H7 (cell line): ENCODE measurements around the gene GON7. TPM values are rescaled to one million over a fixed set of nuclear protein-coding genes. Genes with fewer than 3 reads are reported as not detected.

Source experiments
- DNase-seq: peaks from one replicate; pipeline ENCODE4 v3.0.0; 2012
- H3K27me3 ChIP-seq: 2 replicates; pipeline ENCODE4 v1.6.0; 2011; ENCODE audit warnings: mild to moderate bottlenecking, low read length; ENCODE audit not compliant: control insufficient read depth, insufficient read depth
- H3K36me3 ChIP-seq: replicated peaks from 2 replicates; pipeline ENCODE4 v1.5.1; 2011; ENCODE audit warnings: low read length; ENCODE audit not compliant: control insufficient read depth, insufficient read depth
- H3K4me3 ChIP-seq: 2 replicates; pipeline ENCODE4 v1.5.1; 2011; ENCODE audit warnings: low read depth, mild to moderate bottlenecking, control low read depth, low read length, moderate library complexity; ENCODE audit not compliant: insufficient read depth
- total RNA-seq: library from RNA; depleted of rRNA; stranded (reverse); fragments of >200 nt; shearing (Covaris generic); gene quantifications from 2 replicates; pipeline ENCODE4 v1.2.3, GENCODE V29; 2014

Gene GON7
- total RNA-seq, 1 experiment from 2014 or later = 8.7 TPM

DNA sequence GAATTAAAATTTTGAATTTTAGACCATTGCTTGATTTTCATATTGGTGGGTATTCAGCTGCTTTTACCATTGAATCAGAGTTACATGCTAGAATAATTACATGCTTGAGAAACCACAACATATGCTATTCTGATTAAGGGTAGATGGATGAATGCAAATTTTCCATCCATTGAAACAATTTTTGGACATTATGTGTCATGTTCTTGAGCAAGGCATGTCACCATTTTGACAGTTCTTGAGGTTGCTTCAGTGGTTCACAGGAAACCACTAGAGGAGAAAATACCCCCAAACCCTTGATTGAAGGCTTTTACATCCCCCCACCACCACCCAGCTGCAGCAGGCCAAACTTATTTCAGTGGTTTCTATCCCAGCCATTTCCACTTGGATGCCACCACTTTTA is 13.6 kb upstream of the GON7 start:
- Histone ChIP-seq H3K4me3 (no peak overlapping the region), H3K36me3 (peaks cover 6% of the 10 kb centered on the region), H3K27me3 (no peaks in the 10 kb centered on the region)
- DNase-seq = no peak

DNA sequence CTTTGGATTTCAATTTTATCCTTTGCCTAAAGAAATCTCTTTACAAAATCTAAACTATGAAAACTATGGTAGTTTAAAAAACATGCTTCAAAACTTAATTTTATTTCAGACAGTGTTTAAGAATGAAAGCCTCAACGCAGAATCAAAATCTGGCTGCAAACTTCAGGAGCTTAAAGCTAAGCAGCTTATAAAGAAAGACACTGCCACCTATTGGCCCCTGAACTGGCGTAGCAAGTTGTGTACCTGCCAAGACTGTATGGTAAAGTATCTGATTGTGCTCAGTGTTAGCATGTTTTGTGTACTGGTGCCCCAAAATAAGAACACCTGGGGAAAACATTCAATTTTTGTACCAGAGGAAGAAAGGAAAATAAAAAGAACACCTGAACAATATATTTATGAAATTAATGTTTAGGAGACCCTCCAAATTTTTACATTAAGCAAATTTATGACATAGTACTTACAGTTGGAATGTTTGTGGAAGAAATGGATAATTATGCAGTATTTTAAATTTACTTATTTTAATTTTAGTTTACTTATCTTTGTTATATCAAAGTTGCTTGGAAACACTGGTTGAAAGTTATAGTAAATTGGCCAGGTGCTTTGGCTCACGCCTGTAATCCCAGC is 12.3 kb upstream of the GON7 start:
- H3K36me3 ChIP-seq = peaks cover 8% of the 10 kb centered on the region
- no peak overlapping the region for H3K4me3 ChIP-seq
- H3K27me3 ChIP-seq = no peaks in the 10 kb centered on the region
- DNase-seq = peak; percentile 64

DNA sequence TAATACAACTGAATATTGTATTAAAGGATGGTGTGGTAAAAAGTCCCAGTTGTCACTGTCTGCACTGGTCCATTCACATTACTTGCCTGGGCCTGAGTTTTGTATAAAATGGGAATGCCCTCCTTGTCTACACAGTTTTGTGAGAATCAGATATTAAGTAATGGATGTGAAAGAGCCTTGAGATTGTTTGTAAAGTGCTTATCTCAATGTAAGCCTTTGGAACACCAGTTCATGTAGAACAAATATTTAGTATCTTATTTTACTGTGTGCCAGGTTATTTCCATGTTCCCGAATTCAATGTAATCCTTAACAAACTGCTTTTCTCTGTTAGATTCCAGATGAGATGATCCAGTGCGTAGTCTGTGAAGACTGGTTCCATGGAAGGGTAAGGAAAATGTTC is 7.7 kb upstream of the GON7 start:
- no peaks in the 10 kb centered on the region for H3K27me3 ChIP-seq
- peaks cover 1% of the 10 kb centered on the region for H3K36me3 ChIP-seq
- H3K4me3 ChIP-seq = no peak overlapping the region
- DNase-seq = no peak

DNA sequence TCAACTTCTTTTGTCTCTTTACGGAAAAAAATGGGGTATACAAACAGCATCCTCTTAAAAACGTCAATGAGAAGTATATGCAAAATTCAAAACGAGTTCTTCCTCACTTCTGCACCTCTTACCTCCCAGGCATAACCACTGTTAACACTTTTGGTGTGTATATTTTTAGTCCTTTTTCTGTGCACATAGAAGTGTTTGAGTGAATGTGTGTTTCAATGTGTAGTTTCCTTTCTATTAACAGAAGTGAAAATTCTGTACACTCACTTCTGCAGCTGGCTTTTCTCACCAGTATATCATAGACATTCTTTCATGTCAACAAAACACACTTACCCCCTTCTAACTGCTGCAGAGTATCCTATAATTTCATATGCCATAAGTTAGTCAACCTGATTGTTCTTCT is 5.6 kb upstream of the GON7 start:
- peaks cover 1% of the 10 kb centered on the region for H3K36me3 ChIP-seq
- no peak overlapping the region for H3K4me3 ChIP-seq
- no peak for DNase-seq
- H3K27me3 ChIP-seq = no peaks in the 10 kb centered on the region

DNA sequence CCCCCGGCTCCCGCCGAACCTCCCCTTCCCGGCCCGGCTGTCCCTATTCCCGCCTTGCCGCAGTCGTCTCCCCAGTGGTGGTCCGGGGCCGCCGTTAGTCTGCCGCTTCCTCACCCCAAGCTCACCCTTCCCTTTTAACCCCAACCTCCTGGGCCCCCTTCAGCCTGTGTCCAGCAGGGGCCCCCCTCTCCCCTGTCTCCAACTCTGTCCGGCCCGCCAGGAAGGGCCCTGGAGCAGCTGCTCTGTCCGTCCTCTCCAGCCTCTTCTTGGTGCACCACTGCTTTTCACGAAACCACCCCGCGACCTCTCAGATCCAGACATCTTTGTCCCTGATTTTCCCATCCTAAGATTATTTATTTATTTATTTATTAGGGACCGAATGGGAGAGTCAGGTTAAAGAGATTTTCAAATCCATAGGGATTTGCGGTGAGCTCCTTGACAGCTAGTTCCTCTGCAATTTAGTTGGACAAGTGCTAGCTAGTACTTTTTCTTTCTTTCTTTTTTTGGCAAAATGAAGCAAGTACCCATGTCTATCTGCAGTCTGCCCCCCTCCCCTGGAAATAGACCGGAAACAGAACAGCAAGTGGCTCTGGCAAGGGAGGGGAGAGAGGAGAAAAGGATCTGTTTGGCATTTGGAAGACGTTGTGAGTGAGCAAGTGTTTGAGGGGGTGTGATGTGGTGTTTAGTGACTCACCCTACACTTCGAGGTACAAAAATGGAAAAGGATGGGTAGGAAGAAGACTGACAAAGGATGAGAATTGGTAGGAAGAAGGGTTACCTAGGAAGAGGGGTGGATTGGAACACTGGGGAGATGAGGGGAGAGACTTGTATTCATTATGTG is 823 bp upstream of the GON7 start:
- Histone ChIP-seq H3K27me3 (no peaks in the 10 kb centered on the region), H3K4me3 (peak overlapping the region; percentile 91), H3K36me3 (no peaks in the 10 kb centered on the region; the same call in none of the 2 replicates)
- DNase-seq = peak; percentile 79

DNA sequence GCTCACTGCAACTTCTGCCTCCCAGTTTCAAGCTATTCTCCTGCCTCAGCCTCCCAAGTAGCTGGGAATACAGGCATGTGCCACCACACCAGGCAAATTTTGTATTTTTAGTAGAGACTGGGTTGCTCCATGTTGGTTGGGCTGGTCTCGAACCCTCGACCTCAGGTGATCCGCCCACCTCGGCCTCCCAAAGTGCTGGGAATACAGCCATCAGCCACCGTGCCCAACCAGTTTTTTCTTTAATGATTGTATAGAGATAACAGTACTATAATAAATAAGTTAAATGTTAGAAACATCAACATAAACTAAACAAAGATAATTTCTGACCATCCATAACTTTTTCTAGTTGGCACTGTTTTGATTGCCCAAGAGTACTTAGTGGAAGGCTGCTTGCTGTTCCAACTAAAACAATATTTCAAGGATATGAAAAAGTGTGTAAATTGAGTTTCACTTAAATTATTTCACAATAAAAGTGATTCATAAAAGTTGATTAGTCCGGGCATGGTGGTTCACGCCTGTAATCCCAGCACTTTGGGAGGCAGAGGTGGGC is 5.6 kb downstream of the GON7 start:
- H3K27me3 ChIP-seq = no peaks in the 10 kb centered on the region
- DNase-seq = no peak
- H3K4me3 ChIP-seq = no peak overlapping the region

DNA sequence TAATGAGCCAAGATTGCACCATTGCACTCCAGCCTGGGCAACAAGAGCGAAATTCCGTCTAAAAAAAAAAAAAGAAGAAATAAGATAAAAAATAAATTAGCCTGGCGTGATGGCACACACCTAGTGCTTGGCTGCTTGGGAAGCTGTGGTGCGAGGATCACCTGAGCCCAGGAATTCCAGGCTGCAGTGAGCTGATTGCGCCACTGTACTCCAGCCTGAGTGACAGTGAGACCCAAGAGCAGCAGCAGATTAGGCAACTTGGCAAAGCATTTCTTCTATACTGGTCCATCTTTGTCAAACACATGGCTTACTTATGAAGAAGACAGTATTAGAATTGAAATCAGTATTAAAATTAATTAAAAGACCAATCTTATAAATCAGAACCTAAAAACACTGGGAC is 6.3 kb downstream of the GON7 start:
- no peaks in the 10 kb centered on the region for H3K27me3 ChIP-seq
- H3K36me3 ChIP-seq = no peaks in the 10 kb centered on the region
- no peak for DNase-seq
- H3K4me3 ChIP-seq = no peak overlapping the region

More for the DNA sequence above, 5.6 kb downstream of the GON7 start:
- H3K36me3 ChIP-seq = no peaks in the 10 kb centered on the region

DNA sequence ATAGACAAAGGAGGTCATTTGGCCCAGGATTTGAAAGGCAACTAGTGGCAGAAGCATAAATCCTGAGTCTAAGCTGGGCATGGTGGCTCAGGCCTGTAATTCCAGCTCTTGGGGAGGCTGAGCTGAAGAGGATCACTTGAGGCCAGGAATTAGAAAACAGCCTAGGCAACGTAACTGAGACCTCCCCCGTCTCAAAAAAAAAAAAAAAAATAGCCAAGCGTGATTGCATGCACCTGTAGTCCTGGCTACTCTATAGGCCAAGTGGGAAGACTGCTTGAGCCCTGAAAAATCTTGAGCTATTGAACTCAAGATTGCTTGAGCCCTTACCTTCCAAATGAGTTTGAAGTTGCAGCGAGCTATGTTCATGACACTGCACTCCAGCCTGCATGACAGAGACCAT is 7.8 kb downstream of the GON7 start:
- no peak for DNase-seq
- H3K4me3 ChIP-seq = no peak overlapping the region
- no peaks in the 10 kb centered on the region for H3K27me3 ChIP-seq
- H3K36me3 ChIP-seq = no peaks in the 10 kb centered on the region

DNA sequence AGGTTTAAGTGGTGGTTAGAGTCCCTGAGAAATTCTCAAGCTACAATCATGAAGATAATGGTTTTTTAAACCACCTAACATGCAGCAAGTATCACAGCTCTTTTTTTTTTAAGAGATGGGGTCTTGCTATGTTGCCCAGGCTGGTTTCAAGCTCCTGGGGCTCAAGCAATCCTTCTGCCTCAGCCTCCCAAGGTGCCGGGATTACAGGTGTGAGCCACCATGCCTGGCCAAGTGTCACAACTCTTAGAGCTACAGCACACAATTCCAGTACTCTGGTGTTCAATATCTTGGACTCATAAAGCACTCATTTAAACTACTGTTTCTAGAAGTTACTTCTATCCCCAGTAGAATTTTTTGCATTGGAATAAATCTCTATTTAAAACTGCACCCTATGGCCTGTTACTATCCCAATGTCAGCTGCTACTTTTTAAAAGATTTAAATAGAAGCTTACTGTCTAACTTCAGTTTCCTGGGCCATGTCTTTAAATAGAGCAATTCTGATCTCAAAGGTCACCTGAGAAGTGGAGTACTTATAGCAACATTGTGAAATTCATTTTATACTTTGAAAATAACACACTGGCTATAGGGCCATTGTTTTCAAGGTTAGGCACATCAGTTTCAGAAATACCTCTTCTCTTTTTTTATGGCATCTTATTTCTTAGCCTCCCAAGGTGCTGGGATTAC is 11.4 kb downstream of the GON7 start:
- no peaks in the 10 kb centered on the region for H3K27me3 ChIP-seq

DNA sequence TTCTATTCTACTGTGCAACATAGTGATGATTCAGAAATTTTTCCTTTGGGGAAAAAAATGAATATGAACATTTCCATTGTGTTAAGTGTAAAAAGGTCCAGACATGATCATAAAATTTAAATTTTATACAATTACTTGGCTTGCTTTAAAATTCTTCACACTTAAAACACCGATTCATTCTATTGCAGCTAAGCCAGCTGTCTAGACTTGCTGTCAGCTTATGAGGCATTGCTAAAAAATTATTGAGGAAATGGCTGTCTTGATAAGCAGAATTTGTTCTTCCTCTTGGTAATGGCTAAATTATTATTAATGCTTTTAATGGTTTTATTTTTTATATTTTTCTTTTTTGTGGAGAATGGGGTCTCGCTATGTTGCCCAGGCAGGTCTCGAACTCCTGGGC is 19.9 kb downstream of the GON7 start:
- peaks cover 3% of the 10 kb centered on the region; the same call in 1 of the 2 replicates for H3K36me3 ChIP-seq
- H3K4me3 ChIP-seq = no peak overlapping the region
- H3K27me3 ChIP-seq = no peaks in the 10 kb centered on the region
- DNase-seq = no peak

More for the DNA sequence above, 11.4 kb downstream of the GON7 start:
- Histone ChIP-seq H3K4me3 (no peak overlapping the region), H3K36me3 (no peaks in the 10 kb centered on the region)
- DNase-seq = no peak

DNA sequence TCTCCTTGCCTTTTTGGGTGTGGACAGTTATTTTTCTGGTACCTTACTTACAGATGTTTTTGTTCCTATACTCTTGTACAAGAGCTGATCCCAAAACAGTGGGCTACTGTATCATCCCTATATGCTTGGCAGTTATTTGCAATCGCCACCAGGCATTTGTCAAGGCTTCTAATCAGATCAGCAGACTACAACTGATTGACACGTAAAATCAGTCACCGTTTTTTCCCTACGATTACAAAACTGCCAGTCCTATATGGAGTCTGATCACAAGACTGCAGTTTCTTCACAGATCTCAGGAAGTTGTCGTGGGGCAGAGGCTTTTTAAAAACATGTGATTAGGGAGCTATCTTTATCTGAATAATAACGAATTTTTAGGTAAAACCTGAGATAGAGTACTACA is 20.4 kb downstream of the GON7 start:
- no peaks in the 10 kb centered on the region for H3K27me3 ChIP-seq
- peaks cover 3% of the 10 kb centered on the region; the same call in 1 of the 2 replicates for H3K36me3 ChIP-seq
- no peak overlapping the region for H3K4me3 ChIP-seq
- DNase-seq = no peak

DNA sequence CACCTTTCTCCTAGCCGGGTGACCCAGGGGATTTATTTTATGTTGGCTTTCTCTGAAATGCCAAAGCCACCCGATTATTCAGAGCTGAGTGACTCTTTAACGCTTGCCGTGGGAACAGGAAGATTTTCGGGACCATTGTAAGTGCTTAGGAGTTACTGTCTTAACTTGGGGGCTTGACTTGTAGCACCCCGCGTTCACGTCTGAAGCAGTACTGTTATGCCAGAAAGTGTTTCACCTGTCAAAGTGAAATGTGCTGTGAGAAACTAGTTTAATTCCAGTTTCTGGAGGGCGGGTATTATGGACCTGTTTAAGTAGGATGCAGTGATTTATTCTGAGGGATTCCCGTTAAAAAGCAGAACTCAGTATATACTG is 21.5 kb downstream of the GON7 start:
- no peak for DNase-seq
- Histone ChIP-seq H3K4me3 (peak overlapping the region; percentile 79), H3K36me3 (peaks cover 3% of the 10 kb centered on the region; the same call in 1 of the 2 replicates), H3K27me3 (no peaks in the 10 kb centered on the region)

DNA sequence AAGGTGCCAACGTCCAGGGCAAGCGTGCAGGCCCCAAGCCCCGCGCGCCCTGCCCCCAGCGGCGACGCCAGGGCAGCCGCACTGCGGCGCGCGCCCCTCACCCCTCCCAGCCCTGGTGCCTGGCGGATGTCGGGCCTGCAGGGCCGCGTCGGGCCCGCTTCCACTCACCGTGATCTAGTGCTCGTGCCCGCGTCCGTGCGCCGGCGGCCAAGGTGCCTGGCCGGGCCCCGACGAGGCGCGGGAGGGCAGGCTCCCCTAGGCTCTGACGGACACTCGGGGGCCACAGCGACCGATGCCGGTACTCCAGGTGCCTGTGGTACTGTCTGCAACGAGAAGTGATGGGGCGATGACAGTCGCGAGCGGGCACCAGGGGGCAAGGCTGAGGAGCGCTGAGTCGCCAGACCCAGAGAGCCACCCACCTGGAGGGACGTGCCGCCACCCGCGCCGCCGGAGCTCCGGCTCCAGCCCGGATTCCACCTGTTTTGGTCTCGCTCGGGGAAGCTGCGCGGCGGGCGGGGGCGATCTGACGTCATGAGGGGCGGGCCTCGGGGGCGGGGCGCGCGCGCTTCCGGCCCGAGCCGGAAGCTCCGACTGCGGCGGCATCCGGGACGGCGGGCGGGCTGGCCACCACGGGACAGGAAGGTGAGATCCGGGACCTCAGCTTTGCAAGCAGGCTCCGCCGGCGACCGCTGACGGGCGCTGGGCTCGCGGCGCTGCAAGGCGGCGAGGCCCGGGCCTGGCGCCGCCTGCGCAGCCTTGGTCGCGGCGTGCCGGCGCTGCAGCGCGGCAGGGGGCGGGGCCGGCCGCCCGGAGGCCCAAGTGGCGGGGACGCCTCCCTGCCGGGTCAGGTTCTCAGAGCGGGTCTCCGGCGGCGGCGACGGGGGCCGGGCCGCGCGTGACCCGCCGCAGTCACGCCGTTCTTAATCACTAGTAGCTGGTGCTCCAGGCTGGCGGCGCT is 22.2 kb downstream of the GON7 start, which contains the start of the genes LYSET and MOAP1:
LYSET (plus strand) TSS at position 927 of the 958 bp plus-strand sequence. CDS start 89 bp downstream, outside the sequence.
MOAP1 (minus strand) TSS at position 507 of the 958 bp plus-strand sequence. CDS start 655 bp downstream, outside the sequence.
- Histone ChIP-seq H3K4me3 (peak within 1 kb of the TSS; percentile 79), H3K36me3 (peaks cover 3% of the 10 kb centered on the region; the same call in 1 of the 2 replicates), H3K27me3 (no peaks in the 10 kb centered on the region)
- DNase-seq = peak; percentile 97
